Embryonic facial prominence (tissue), 1 donor: ENCODE results near the gene KRTAP10-9.

ENCODE experiments used
- DNase-seq: peaks from one replicate; pipeline ENCODE4 v3.0.0-alpha.2; 2016; ENCODE audit errors: extremely low spot score

Gene KRTAP10-9

DNA sequence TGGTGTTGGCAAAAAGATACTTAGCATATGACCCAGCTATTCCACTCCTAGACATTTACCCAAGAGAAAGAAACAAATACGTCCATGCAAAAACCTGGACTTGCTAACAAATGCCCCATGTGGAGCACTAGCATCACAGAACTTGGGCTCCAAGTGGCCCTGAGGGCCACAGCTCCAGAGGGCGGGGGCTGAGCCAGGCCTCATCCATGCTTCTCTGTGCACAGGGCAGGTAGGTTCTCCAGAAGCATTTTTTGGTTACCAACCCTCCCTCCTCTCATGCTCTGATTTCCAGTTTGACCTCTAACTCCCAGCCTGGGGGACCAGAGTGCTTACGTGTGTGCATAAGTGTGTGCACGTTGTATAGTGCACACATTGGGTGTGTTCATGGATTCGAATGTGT lies 37.8 kb downstream of the KRTAP10-9 start:
- DNase-seq: no peak

DNA sequence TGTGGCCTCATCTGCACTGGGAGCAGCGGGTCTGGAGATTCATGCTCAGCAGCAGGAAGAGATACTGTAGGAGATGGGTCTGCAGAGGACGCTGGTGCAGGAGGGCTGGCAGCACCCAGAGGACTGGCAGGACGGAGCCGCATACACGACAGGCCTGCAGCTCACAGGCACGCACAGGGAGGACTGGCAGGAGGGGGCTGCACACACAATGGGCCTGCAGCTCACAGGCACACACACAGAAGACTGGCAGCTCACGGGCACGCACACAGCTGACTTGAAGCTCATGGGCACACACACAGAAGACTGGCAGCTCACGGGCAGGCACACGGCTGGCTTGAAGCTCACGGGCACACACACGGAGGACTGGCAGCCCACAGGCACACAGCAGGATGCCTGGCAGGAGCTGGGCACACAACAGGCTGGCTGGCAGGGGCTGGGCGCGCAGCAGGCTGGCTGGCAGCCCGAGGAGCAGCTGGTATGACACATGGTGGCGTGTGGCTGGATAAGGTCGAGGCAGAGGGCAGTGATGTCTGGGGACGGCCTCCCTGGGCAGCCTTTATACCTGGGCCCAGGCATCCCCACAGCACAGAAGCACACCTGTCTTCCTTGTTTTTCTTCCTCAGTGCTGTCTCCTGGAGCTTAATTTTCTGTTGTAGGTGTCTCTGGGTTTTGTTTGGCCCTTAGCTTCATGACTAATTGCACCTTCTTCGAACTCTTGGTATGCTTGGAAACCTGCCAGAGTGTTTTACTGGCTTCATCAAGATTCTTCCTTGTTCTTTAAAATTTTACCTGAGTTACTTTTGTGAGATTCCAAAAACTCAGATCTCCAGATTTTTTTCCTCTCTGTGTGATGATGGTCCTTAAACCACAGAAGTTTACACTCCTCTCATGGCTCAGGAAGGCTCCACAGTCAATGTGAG lies 39.8 kb downstream of the KRTAP10-9 start, which contains the start of gene KRTAP12-2:
Gene KRTAP12-2 (minus strand): TSS at position 527 of the 920 bp plus-strand sequence. CDS start 41 bp downstream, at position 486.
- no peak for DNase-seq

DNA sequence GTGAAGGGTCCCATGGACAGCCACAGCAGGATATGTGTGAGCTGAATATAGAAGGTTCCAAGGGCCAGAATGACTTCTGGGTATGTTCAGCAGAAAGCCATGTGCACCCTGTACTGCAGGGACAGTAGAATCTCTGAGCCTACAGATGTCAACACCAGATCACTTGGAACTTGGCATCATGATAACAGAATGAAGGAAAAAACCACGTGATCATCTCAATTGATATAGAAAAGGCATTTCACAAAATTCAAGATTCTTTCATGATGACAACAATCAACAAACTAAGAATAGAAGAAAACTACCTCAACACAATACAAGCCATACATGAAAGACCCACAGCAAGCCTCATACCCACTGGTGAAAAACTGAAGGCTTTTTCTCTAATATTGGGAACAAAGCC lies 40.7 kb downstream of the KRTAP10-9 start:
- DNase-seq: no peak

DNA sequence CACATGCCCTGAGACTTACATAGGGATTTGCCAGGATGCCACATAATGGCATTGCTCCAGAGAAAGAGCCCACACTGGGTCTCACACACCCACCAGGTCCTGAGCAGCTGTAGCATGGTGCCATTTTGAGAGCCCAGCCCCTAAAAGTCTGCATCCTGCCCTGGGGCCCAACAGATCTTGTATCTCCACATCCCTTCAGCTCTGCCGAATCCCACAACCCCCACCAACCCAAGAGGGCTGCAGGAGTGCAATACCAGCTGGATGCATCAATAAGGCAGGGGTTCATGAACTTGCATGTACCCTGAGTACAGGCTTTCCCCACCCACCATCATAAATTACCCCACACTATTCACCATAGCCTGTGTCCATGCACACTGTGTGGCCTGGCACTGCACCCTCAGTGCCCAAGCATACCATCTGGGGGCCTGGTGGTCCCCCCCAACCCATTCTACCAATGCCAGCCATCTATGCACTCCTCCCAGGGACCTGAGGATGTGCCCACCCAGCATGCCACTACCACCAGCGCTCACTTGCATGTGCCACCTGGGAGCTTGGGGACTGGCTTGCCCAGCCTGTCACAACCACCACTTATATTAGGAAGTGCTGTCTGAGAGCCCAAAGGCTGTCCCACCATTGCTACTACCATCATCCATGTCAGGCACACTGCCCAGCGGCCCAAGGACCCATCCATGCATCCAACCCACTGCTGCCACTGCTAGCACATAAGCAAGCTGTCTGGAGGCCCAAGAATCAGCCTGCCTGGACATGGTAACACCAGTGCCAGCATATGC lies 43.9 kb downstream of the KRTAP10-9 start:
- no peak for DNase-seq

DNA sequence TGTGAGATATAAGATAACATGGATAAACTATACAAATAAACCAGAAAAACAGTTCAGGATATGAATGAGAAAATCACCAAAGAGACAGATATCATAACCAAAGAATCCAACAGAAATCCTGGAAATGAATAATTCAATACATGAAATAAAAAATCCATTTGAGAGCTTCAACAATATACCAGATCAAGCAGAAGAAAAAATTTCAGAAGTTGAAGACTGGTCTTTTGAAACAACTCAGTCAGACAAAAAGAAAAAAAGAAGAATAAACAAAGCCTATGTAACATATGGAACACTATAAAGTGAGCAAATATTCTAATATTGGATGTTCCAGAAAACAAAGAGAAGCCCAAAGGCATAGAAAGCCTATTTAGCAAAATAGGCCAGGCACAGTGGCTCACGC lies 45.0 kb downstream of the KRTAP10-9 start:
- no peak for DNase-seq

DNA sequence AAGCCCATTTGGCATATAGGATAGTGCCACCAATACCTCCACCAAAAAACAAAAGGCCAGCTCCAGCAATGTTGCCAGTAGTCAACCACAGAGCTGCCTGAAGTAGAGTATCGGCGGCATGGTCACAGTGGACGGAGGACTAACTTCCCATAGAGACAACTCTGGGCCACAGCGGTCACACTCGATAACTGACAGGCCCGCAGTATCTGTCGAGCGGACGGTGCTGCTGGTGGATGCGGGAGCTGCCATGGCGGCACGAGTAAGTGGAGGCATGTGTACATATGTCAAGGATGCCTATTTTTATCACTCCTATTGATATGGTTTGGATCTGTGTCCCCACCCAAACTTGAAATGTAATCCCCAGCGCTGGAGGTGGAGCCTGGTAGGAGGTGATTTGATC lies 51.0 kb downstream of the KRTAP10-9 start:
- no peak for DNase-seq
